GM18870 (cell line): Measurements from ENCODE around the gene MB.

Experiments used
- ATAC-seq: cut with Tn5 transposase; IDR thresholded peaks from one replicate; pipeline ENCODE4 v1.9.1; 2021; ENCODE audit warnings: moderate library complexity; ENCODE audit not compliant: unreplicated experiment

MB gene

DNA sequence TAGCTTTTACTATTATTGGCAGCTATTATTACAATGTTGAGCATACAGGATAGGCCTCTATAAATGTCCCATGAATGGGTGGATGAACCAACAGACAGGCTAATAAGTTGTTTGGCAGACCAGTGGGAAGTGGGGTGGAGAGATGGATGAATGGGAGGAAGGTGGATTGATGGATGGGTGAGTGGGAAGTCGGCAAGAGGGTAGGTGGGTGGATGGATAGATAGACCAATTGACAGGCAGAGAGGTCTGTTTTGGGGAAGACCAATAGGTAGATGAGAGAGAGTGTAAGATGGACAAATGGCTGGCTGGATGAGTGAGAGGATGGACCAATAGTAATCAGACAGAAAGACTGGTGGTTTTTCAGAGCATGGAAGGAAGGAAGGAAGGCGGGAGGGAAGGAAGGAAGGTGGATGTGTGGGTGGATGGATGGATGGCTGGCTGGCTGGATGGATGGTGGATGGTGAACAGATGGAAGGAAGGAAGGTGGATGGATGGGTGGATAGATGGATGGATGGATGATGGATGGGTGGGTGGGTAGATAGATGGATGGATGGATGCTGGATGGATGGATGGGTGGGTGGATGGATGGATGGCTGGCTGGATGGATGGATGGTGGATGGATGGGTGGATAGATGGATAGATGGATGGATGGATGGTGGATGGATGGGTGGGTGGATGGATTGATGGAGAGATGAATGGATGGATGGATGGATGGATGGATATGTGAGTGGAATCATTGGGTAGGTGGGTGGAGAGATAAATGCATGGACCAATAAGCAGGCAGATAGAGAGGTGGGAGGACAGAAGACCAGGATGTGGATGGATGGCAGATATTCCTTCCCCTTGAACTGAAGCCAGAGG is 39.1 kb downstream of the MB start:
- no peak for ATAC-seq

DNA sequence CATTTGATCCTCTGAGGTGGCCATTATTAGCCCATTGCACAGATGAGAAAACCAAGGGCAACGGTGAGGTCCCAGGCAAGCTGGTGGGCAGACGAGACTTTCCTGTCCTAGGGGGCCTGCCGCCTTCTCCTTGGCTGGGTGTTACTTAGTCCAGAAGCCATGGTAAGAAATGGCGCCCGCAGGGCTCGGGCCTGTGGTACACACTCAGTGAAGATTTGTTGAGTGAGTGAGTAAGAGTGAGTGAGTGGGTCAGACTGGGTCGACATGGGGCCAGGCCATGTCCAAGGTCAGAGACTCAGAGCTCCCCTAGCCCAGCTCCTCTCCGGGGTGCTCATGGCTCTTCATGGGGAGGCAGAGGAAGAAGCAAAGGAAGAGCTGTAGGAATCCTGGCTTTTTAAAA is 40.5 kb downstream of the MB start:
- no peak for ATAC-seq

DNA sequence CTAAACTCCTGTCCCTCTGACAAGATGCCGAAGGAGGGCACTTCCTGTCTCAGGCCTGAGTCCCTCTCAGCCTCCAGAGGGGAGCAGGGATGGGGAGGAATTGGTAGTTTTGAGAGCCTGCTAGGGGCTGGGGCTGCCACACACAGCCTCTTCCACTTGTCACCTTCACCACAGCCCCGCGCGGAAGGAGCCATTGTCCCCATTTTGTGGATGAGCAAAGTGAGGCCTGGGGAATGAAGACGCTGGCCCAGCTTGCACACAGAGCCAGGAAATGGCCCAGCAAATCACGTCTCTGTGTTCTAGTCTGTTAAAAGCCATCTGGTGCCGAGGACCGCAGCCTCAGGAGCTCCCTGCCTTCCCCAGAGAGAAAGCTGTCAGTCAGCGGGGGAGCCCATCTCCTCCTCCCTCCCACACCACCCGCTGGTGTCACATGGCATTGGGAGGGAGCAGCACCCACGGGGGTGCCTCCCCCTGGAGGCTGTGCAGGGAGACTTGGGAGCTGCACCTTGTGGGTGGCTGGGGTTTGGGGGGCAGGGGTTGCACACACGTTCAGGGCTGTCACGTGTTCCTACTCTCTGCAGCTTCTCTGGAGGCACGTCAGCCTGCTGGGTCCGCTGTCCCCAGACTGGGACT is 41.9 kb downstream of the MB start:
- ATAC-seq, result no peak

DNA sequence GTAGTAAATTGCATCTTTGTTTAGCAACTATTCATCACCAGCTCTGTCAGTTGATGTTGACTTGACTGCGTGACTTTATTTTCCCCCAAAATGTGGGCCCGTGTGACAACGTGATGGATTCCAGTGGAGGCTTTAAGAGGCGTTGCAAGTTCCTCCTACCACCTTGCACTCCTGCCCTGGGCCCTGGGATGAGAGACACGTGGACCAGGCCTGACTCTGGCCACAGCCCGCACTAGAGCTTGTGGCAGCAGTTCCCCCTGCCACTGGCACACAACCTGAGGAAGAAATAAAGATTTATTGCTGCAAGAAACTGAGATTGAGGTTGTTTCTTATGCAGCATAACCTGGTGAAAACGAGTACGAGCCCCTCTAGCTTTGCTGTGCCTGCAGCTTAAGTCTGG is 44.6 kb downstream of the MB start:
- ATAC-seq, result no peak

DNA sequence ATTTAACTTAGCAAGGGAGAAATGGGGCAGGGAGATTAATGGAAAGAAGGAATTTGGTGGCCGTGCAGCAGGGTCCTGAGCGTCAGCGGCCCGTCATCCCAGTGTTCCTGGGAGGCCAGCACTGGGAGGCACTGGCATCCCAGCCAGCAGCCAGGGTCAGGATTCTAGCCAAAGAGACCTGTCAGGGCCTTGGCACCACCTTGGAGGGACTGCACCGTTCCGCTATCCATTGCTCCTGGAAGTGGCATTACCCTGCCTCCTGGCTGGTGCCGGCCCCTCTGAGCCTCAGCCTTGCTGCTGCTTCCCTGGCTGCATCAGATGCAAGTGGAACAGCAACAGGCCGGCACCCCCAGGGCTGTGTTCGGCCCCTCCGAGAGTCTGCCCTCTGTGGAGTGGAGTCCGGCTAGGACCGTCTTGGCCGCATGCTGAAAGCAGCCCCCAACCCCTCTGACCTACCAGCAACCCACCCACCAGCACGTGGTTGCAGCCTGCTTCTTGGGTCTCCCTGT is 46.4 kb downstream of the MB start:
- no peak for ATAC-seq

DNA sequence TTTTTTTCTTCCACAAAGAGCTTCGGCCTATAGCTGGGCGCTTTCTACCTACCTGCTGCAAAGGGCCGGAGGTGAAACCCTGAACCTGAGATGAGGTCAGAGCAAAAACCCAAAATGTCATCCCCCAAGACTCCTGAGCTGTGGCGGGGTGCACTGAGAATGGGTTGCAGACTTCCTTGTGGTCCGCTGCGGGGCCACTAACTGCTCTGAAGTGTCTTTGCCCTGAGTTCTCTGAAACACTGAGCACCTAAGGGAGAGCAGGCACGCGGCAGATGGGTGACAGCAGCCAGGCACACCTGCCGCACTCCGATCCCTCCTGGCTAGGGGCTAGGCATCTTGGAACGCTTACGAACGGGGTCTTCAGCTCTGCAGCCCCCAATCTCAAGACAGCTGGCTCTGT is 47.2 kb downstream of the MB start:
- no peak for ATAC-seq

DNA sequence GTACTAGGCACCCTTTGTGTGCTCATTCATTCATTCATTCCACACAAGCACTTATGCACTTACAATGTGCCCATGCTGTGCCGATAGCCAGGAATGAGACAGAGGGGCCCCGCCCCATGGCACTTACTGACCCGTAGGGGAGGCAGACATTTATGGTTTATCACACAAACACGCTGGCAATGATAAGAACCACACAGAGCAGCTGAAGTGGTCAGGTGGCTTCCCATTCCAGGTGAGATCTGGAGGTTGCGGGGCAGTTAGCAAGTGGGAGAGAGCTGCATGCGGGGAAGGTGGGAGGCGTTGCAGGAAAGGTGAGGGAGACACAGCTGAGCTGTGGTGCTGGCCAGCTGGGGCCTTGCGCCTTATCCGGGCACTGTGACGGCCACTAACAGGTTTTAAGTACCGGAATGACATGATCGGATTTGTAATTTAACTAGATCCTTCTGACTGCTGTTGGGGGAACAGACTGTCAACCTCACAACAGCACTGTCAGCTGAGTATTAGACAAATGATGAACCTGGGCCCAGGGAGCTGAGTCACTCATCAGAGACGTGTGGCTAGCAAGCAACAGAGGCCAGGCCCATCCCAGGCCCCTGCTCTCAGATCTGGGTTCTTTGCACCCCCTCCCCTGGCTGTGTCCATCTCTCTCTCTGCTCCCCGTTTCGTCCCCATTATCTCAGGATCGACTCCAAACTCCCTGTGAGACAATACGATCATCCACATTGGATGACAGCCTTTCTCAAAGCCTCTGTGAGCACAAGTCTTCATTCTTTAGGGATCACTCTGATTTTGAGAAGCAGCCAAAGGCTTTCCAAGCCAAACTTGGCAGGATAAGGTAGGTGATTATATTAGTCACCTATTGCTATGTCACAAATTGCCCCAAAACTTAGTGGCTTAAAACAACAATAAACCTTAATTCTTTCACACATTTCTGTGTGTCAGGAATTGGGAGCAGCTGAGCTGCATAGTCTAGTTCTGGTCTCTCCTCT is 48.1 kb downstream of the MB start:
- ATAC-seq, result no peak

DNA sequence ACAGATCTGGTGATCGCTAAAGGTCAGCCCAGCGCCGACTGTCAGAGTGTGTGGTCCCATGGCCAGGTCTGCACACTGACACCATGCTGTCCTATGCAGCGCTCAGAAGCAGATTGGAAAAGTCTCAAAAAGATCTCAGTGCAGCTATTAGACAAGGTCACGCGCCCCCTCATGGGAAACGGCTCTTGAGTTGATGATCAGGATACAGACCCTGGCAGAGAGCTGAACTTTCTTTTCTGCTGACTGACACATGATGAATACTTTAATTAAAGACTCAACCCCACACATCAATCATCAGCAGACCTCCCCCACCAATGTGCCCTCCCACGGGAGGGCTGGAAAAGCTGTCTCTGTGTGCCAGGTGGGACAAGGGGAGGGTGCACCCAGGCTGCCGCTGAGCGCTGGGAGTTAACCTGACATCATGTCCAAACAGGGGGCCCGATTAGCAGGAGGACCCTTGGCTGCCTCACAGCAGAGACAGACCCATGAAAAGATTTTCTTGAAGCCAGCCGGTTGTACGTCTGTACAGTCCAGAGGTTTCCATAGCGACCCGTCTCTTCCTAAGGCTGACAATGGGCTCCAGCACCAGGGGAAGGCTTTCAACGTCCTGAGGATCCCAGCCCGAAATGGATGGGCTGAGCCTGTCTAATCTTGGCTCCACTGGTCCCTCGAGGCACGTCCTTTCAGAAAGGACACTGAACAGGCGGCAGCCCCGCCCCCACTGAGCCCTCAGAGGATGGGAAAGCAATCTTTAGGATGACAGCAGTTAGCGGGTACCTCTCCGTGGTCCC is 49.6 kb downstream of the MB start:
- ATAC-seq, result no peak

DNA sequence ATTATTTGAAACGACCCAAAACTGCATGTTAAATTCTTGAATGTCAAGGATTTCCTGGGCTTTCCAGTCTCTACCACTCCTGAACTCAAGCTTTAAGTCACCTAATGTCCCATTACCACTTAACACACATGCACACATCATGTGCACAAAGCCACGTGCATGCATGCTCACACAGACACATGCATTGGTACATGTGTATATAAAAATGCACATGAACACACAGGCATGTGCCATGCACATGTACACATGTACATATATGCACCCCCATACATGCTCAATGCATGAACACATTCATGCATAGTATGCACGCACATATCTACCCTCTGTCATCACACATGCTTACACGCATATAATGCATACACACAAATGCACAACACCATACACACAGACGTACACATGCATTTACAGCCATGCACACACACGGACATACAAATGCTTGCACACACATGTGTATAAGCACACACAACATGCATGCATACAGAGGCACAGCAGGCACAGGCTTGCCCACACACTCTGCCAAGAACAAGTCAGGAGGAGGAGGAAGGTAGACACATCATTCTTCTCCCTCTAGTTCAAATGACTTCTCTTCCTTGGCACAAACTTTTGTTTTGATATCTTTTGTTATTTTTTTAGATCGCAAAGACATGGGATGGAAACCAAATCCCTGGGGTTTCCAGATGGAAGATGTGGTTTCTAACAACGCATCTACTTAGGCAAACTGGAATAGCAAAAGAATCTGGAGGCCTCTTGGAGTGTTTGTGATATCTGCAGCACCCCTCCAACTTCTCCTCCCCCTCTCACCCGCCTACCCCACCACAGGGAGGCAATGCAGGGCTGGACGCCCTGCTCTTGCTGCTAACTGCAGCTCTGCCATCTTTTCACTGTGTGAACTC is 51.9 kb downstream of the MB start:
- ATAC-seq, result no peak

DNA sequence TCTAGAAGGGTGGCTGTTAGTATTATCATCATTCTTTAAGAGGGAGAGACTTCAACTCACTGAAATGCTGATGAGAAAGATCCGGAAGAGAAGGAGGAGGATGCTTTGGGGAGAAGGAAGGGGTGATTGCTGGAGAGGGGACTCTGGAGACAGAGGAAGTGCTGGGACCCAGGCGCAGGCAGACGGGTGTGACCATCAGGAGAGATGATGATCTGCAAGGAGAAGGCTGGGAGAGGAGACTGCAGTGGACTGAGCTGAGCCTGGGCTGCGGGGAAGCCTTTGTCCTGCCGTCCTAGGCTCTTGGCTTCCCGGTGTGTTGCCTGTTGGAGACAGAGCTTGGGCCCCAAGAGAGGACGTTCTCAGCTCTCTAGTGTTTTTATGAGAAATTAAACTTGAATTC is 53.9 kb downstream of the MB start:
- no peak for ATAC-seq

DNA sequence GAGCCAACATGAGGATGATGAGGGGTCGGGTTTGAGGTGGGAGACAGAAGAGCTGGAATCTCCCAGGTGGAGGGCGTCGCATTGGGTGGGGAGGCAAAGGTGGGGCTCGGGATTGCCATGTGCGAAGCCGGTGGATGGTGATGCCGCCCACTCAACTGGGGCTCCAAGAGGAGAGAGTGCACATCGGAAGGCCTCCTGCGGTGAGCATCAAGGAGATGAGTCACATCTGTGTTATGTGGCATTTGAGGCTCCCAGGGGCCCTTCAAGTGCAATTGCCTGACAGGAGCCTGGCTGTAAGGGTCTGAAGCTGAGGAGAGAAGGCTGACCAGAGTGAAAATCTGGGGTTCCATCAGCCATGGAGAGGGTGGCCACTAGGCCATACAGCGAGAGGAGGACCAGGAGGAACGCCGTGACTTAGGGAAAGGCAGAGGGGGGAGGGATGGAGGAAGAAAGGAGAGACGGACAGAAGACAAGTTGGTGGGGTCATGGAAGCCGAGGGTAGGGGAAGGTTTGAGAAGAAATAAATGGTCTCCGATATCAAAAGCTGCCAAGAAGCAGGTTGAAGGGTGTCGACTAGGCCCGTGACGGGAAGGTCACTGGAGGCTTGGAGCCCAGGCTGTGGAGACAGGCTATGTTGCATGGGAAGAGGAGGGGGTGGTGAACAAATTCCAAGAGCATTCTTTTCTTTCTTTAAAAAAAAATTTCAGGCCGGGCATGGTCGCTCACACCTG is 55.2 kb downstream of the MB start:
- no peak for ATAC-seq

DNA sequence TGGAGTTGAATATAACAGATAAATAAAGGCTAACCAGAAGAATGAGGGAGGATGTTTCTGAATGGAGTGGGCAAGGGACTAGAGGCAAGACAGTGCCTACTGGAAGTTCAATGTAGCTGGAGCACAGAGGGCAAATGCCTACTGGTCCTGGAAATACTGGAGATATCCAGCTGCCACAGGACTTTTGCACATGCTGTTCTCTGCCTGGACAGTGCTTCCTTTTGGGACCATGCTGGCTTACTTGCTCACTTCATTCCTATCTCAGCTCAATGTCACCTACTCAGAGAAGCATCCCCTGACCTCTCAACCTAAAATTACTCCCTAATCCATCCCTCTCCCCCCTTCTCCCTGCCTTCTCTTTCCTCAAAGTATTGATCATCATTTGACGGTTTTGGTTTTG is 56.3 kb downstream of the MB start:
- no peak for ATAC-seq

DNA sequence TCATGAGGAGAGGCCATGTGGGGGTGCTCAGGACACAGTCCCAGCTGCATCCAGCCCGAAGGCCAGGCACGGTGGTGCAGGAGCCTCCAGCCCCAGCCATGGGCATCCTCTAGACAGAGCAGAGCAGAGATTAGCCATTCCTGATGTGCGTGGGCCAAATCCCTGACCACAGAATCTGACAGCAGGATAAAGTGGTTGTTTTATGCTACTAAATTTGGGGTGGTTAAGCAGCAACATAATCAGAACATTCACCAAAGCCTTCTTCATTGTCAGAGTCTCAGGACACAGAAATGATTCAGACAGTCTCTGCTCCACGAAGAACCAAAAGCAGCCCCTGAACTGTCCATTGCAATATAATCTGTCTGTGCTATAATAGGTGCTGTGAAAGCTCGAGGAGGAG is 56.8 kb downstream of the MB start:
- no peak for ATAC-seq

DNA sequence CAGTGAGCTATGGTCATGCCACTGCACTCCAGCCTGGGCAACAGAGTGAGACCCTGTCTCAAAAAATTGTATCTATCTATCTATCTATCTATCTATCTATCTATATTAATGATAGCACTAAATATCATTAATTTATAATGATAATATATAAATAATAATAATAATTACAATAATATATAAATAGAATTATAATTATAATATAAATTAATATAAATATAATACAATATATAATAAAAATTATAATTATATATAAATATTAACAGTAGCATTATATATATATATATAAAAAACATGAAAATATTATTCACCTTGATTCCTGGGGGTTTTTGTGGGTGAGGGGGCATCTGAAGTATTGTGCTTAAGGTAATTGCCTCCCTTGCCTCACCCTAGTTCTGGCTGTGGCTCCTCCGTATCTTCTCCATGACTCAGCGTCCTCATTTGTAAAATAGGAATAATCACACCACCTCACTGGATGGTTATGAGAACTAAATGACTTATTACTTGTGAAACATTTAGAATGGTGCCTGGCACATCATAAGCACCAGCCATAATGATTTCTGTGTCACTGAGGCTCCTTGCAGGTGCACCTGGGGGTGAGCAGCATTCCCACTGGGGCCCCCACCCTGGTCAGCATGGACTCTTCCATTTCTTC is 57.6 kb downstream of the MB start:
- ATAC-seq, result no peak

DNA sequence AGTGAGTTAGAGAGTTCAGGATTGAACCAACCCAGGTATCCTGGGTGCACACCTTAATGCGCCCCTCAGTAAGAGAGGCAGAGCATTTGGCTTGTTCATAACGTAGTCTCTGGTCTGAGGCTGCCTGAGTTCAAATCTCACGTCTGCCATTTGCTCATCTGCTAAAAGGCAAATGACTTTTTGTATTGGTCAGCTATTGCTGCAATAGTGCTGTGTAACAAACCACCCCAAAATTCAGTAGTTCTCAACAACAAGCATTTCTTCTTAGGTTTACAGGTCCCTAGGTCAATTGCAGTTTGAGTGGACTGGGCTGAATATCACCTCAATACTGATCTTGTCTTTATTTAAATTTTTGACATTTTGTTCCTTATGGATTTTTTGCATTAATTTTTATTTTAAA is 58.4 kb downstream of the MB start:
- ATAC-seq, result no peak

DNA sequence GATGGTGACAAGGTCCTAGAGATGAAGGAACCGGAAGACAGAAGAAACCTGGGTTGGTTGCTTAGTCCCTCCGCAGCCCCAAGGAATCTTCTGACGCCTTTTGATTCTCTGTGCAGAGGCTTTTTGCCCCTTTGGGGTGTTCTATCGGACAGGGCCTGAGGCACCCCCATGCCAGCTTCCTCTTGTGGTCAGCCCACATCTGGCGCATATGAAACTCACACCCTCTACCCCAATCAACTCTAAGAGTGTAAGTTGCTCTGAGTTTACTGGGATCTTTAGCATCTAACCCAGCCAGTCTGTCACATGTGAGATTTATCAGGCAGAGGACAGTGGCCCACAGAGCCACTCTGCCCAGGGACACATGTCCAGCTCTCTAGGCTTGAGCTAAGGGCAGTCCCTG is 59.1 kb downstream of the MB start:
- no peak for ATAC-seq
